Islet precursor cell (in vitro differentiated cells): ENCODE results near the gene VAV3.

Experiments used
- DNase-seq: peaks from one replicate; pipeline ENCODE4 v3.0.0-alpha.2; 2018

Gene VAV3

DNA sequence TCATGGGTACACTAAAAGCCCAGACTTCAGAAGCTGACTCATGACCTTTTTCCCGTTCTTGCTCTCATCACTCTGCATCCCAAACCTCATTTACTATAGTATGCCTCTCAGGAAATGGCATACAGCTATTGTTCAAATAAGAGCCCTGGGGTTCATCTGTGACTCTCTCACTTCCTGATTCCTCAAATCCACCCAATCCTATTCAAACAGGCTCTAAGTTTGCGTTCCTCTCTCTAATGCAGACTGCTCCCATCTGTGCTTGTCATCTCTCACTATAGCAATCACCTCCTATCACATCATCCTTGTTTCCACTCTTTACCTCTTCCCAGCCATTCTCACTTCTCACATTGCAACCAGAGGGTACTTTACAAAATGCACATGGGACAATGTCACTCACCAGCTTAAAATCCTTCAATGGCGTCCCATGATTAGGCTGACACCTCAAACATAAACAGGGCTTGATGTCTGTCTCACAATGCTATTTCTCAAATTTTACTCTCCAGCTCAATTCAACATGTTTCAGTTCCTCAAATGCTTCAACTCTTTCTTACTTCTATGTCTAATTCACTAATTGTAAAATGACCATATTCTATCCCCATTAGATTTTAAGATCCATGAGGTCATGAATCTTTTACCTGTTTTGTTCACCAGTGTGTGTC, 415.7 kb downstream of the VAV3 start:
- DNase-seq: no peak

GRCh38 chr1:107548276-107548675, 416.7 kb downstream of the VAV3 start:
- no peak for DNase-seq

- DNase-seq: no peak
Measured at GRCh38 chr1:107547363-107548155, 417.4 kb downstream of the VAV3 start.

DNA sequence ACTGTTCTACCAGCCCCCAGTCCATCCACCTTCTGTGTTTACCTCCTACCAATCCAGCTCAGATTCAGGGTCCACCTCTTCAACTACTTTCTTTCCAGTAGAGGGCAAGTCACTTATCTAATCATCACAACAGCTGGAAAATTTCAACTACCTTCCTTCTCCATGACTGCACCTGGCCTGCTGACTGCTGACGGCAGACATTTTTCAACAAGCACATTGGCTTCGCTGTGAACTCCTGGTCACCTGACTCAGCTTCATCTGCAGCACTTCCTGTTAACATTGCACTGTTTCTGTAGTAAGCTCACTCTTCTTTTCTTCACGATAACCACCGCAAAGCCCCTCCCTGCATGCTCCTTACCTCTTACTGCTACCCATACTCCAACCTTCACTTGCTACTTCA, 418.4 kb downstream of the VAV3 start:
- no peak for DNase-seq

DNA sequence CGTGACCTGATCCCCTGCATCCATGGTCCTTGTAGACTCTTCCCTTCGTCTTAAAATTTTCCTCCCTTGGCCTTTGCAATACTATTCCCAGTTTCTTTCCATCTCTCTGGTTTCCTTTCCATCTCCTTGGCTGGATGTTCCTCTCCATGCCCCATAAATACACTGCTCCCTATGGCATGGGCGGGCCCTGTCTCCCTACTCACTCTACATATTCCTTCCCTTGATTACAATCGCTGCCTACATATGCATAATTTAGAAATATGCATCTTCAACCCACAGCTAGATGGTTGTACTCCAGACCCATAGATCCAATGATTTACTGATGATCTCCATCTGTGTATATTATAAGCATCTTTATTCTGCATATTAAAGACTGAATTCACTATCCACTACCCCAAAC, 419.1 kb downstream of the VAV3 start:
- DNase-seq: no peak

DNA sequence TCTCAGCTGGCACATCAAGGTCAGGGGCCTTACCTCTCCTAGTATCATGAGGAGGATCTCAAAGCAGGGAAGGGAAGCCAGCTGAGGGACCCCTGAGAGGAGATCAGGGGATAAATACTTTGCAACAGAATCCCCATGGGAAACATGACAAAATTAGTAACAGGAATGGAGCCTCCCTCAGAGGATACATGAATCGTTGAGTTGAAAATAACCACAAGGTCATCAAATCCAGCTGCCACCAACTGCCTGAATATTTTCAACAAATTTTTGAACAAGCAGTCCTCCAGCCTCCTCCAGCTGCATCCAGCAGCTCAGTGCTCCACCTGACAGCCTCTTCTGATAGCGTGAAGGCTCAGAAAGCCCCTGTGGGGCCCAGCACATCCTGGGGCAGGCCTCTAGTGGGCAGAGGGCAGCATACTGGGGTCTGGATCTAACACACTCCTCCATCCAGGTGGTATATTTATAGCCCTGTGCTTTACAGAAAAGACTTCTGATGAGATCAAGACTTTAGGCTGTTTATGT, 419.9 kb downstream of the VAV3 start:
- DNase-seq: no peak

DNA sequence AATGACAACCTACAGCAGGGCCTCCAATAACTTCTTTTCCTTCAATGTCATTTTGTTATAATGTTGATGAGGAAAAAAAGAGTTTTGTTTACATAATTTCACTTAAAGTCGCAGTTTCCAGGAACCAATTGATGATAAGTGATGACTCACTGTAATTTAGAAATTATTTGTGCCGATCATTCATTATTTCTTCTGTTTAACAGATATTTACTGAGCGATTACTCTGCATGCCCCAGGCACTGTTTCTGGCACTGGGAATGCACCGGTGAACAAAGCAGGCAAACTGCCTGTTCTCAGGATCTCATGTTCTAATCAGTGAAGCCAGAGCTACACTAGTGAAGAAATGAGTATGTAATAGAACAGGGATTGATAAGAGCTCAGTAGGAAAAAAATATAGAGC, 420.7 kb downstream of the VAV3 start:
- no peak for DNase-seq

DNA sequence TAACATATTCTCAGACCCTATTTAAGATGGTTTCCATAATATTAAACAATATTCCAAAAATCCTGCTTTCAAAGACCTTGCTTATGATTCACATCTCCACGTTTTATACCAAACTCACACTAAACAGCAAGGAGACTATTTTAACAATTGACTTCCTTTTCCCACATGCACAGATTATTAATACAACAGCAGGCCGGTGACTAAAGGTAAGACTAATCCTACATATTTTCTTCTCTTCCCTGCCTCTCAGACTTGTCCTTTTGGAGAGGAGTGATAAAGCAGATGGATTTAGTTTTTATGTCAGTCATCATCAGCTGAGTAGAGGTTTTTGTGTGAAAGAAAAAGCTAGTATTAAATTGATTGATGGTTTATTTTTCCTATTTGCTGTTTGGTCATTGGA, 423.6 kb downstream of the VAV3 start:
- no peak for DNase-seq

DNA sequence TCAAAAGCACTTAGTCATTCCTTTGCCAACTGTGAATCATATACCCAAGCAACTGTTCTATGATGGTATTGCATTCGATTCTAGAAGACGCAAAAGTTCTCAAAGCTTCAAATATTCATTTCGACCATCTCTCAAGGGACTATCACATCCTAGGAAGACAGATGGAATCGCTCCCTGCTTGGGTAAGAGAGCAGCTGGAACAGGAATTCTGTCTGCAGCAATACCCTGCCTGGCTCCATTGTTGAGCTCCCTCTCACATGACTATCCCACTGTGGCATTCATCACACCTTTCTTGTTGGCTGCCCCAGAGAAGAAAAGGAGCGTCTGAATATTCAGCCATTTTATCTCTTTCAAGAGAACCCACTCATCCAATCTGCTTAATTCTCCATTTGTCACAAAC, 426.5 kb downstream of the VAV3 start:
- DNase-seq: no peak

GRCh38 chr1:107536266-107536665, 428.7 kb downstream of the VAV3 start:
- DNase-seq: no peak

DNA sequence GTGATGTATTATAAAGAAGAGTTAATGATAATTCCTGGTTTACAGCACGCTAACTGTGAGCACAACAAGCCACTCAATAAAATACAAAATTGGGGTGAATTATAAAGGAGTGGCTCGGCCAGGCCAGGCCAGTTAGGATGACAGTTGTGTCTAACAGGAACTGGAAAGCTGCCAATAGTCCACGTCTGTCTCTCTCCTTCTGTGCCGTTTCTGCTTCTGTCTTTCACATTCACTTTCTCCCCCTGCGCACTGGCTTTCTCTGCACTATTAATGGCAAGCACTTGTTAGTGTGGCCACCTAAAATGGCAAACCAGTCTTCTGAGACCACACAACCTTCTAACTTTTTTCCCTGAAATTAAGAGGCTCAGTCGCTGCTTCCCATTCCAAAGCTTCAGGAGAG, 429.9 kb downstream of the VAV3 start:
- DNase-seq: no peak

GRCh38 chr1:107534632-107535031, 430.3 kb downstream of the VAV3 start:
- no peak for DNase-seq

DNA sequence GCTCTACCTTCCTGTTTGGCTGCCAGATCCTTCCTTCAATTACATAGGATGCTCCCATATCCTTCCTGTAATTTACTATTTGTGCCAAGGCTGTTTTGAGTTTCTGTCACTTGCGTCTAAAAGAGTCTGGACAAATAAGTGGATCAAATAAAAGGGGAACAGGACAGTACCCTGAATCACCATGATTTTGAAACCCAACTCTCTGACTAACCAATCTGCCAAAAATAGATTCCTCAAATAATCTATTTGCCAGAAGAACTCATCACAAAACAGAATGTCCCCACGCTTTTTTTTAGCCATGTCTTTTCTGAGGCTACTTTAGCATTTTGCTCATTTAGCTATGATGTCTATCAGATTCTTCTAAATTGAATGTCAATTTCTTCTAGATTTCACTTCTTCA, 431.5 kb downstream of the VAV3 start:
- no peak for DNase-seq

GRCh38 chr1:107532318-107532717, 432.7 kb downstream of the VAV3 start:
- DNase-seq: no peak

GRCh38 chr1:107531065-107531908, 433.7 kb downstream of the VAV3 start:
- DNase-seq: no peak

DNA sequence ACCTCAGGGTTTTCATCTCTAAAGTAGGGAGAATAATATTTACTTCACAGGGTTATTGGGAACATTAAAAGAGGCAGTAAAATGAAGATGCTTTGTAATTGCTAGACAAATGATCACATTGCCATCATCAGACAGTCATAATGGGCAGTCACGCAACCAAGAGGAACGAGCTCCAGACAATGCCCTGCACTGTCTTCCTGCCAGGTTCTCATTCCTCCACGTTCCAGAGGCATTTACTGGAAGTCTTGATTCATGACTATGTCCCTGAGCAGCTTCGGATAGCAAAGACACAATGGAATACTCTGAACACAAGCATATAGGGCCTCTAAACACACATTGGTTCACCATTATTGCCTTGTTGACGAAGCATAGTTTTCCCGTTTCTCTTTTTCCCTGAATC, 434.4 kb downstream of the VAV3 start:
- peak; percentile 81 for DNase-seq

DNA sequence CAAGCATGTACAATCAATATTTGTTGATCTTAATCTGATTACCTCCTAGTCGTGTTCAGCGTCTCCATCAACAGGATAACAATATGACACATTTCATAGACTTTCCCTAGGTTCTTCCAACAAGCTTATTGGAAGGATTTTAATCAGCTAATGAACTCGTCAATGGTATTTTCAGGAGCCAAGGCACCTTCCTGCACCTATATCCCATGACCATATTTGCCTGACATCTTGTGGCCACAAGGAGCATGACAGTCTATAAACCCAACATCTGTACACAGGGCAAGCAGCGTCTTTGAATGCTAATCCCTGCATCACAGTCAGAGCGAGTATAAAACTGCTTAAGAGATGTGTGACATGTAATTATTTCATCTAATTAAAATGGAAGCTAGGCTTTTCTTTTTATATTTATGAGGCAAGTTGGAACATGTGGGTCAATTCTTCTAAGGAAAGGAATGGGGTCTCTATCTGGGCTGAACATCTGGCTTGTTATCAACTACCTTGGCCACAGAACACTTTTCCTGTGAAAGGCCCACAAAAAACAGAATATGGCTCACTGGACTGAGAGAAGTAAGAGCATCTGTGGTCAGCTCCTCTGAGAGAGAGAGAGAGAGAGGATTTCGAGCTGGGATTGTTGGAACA, 435.4 kb downstream of the VAV3 start:
- DNase-seq: peak; percentile 62

GRCh38 chr1:107526524-107527198, 438.3 kb downstream of the VAV3 start:
- DNase-seq: no peak

- no peak for DNase-seq
Measured at GRCh38 chr1:107525961-107526360, 439.0 kb downstream of the VAV3 start.

DNA sequence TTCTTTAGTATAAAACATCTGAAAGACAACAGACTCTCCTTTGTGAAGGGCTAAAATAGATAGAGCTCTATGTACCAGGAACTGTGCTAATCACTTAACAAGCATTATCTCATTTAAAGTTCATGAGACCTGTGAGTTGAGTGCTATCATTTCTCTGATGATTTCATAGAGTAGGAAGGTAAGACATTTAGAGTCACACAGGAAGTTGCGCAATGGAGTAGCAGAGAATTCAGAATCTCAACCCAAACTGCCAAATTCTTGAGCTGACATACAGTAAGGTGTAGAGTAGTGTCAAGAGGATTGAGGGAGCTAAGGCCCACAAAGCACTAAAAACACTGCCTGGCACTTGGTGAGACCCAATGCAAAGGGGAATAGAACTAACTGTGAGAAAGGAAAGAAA, 439.8 kb downstream of the VAV3 start:
- DNase-seq: no peak

DNA sequence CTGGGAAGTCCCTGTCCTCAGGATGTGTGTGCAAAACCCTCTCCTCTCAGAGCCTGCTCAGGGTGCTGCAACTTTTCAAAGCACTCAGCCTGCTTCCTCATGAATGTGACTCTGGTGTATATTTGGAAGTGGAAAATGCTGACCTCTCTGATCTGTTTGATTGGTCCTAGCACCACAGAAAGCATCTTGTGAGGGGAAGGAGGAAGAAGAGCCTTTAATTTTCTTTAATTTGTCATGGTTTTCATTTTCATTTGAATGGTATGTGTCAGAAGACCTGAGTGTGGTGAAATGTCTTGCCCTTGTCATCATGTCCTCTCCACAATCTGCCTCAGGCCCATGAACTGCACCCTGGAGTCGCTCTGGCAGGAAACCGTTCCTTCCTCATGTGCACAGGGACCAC, 440.7 kb downstream of the VAV3 start:
- no peak for DNase-seq

GRCh38 chr1:107523736-107524135, 441.2 kb downstream of the VAV3 start:
- no peak for DNase-seq
